K562 (cell line): ENCODE data around the gene F8A1. TPM values are rescaled to one million over a fixed set of nuclear protein-coding genes. Genes with fewer than 3 reads are reported as not detected.
"Not testable (repeated sequence)": the region's sequence is repeated elsewhere in the genome, so short reads cannot be mapped to it uniquely, and the experiment has no call there.

Experiments used
- ATAC-seq: fragments of 200-7000 bp; cut with Tn5 transposase; 3 replicates; pipeline ENCODE4 v1.9.1; 2020; ENCODE audit warnings: moderate library complexity
- BruUV-seq: library from RNA; stranded (reverse); fragments of 400-500 nt; replicated peaks from 2 replicates; lab custom pipeline; 2021; lab: Mats Ljungman, UMichigan
- CTCF ChIA-PET: fragments of 300-600 bp; formaldehyde crosslinking; extraction: SDS; loops from one replicate; lab custom pipeline; 2021; ENCODE audit warnings: low intra/inter-chr PET ratio; lab: Yijun Ruan, JAX
- POLR2A ChIA-PET: fragments of 300-600, 350-650 bp; sonication (Branson Sonifier 250); formaldehyde crosslinking; extraction: SDS; loops from one replicate; lab custom pipeline; 2021; ENCODE audit warnings: antibody characterized with exemption, inconsistent platforms; lab: Yijun Ruan, JAX
- DNase-seq, 4 experiments: peaks; one replicate each; pipeline versions ENCODE4 v3.0.0 to v3.0.0-alpha.2; 2011 to 2018; ENCODE audit warnings: low spot score in 3 of 4, mixed read lengths in 3 of 4; ENCODE audit errors: extremely low read depth in 1 of 4
- FAIRE-seq: peaks from 2 replicates; lab custom pipeline; 2011; peaks lifted over from hg19 to GRCh38; lab: Jason Lieb, UNC
- H2AFZ ChIP-seq: 2 replicates; pipeline ENCODE4 v1.6.0; 2011; ENCODE audit warnings: low read depth, low read length, control low read depth, inconsistent platforms
- H3K27ac ChIP-seq: fragments of 200-600 bp; 3 replicates; pipeline ENCODE4 v1.8.0; 2011; ENCODE audit warnings: low read depth, mild to moderate bottlenecking, control low read depth, inconsistent platforms, low read length, moderate library complexity, mixed read lengths; ENCODE audit errors: extremely low read depth
- H3K27me3 ChIP-seq, 2 experiments: fragments of 300-600 bp in 1 of 2; 2 replicates in 1 of 2; 3 replicates in 1 of 2; pipeline versions ENCODE4 v1.6.0 to v1.8.0; 2011; ENCODE audit warnings: inconsistent platforms in 2 of 2, low read length in 2 of 2, mild to moderate bottlenecking in 1 of 2, mixed read lengths in 1 of 2, moderate library complexity in 1 of 2; ENCODE audit not compliant: control insufficient read depth in 2 of 2, insufficient read depth in 2 of 2
- H3K36me3 ChIP-seq: fragments of 300-600 bp; 3 replicates; pipeline ENCODE4 v1.8.0; 2011; ENCODE audit warnings: mild to moderate bottlenecking, low read length, inconsistent platforms; ENCODE audit not compliant: control insufficient read depth, insufficient read depth
- H3K4me1 ChIP-seq, 2 experiments: fragments of 200-600 bp in 1 of 2; replicated peaks in 1 of 2; 2 replicates in 1 of 2; 3 replicates in 1 of 2; pipeline versions ENCODE4 v1.5.1 to v1.8.0; 2011; ENCODE audit warnings: inconsistent platforms in 2 of 2, low read length in 2 of 2, mild to moderate bottlenecking in 1 of 2, mixed read lengths in 1 of 2, moderate library complexity in 1 of 2; ENCODE audit not compliant: control insufficient read depth in 2 of 2, insufficient read depth in 2 of 2
- H3K4me2 ChIP-seq: 2 replicates; pipeline ENCODE4 v1.6.1; 2011; ENCODE audit warnings: low read length, control low read depth, inconsistent platforms, mixed read lengths; ENCODE audit not compliant: insufficient read depth
- H3K4me3 ChIP-seq: fragments of 200-600 bp; sonication (generic), shearing (Covaris generic); 2 replicates; pipeline ENCODE4 v1.5.1; 2016; ENCODE audit warnings: control low read depth, inconsistent platforms
- H3K79me2 ChIP-seq: fragments of 200-600 bp; 3 replicates; pipeline ENCODE4 v1.8.0; 2011; ENCODE audit warnings: low read length, inconsistent platforms; ENCODE audit not compliant: control insufficient read depth, insufficient read depth
- H3K9ac ChIP-seq, 2 experiments: 2 replicates each; pipeline versions ENCODE4 v1.6.0 to v1.6.1; 2011; ENCODE audit warnings: low read depth in 2 of 2, low read length in 2 of 2, control low read depth in 1 of 2, inconsistent platforms in 1 of 2, mild to moderate bottlenecking in 1 of 2, mixed read lengths in 1 of 2; ENCODE audit not compliant: insufficient read depth in 1 of 2
- H3K9me1 ChIP-seq: one replicate; pipeline ENCODE4 v1.6.0; 2011; ENCODE audit warnings: inconsistent platforms, mild to moderate bottlenecking, low read length, moderate library complexity; ENCODE audit not compliant: control insufficient read depth, insufficient read depth
- H3K9me3 ChIP-seq: replicated peaks from 2 replicates; pipeline ENCODE4 v1.5.1; 2011; ENCODE audit warnings: low read depth, low read length, inconsistent platforms; ENCODE audit not compliant: control insufficient read depth, insufficient read depth
- H4K20me1 ChIP-seq: replicated peaks from 2 replicates; pipeline ENCODE4 v1.6.1; 2011; ENCODE audit warnings: low read length, inconsistent platforms, mixed read lengths; ENCODE audit not compliant: control insufficient read depth, insufficient read depth
- ARID1B ChIP-seq: fragments of 450-650 bp; IDR thresholded peaks from 2 replicates; pipeline ENCODE4 v1.6.1; 2016; ENCODE audit warnings: antibody characterized with exemption, mild to moderate bottlenecking, inconsistent platforms
- CBFA2T2 ChIP-seq: fragments of 450-650 bp; conservative IDR thresholded peaks from 2 replicates; pipeline ENCODE4 v1.6.1; 2017; ENCODE audit warnings: mild to moderate bottlenecking
- CBFA2T3 ChIP-seq: fragments of 450-650 bp; IDR thresholded peaks from 2 replicates; pipeline ENCODE4 v1.6.1; 2017
- CTBP1 ChIP-seq: fragments of 450-650 bp; IDR thresholded peaks from 2 replicates; pipeline ENCODE4 v1.6.1; 2016; ENCODE audit warnings: borderline replicate concordance
- CXXC5 ChIP-seq: fragments of 250-450 bp; sonication (Bioruptor Pico); IDR thresholded peaks from 2 replicates; pipeline ENCODE4 v1.8.0; 2022; ENCODE audit warnings: inconsistent platforms, mild to moderate bottlenecking, moderate library complexity
- DPF2 ChIP-seq: fragments of 450-650 bp; IDR thresholded peaks from 2 replicates; pipeline ENCODE4 v1.6.1; 2016
- GATA2 ChIP-seq: sonication (generic); formaldehyde crosslinking; IDR thresholded peaks from 2 replicates; pipeline ENCODE4 v1.4.0; 2020; ENCODE audit warnings: mild to moderate bottlenecking, missing genetic modification reagents
- MTA2 ChIP-seq: fragments of 450-650 bp; IDR thresholded peaks from 2 replicates; pipeline ENCODE4 v1.6.1; 2016; ENCODE audit warnings: low read depth
- NCOR1 ChIP-seq: fragments of 450-650 bp; IDR thresholded peaks from 2 replicates; pipeline ENCODE4 v1.6.1; 2016; ENCODE audit warnings: mild to moderate bottlenecking, moderate library complexity
- NFIC ChIP-seq: fragments of 450-650 bp; IDR thresholded peaks from 2 replicates; pipeline ENCODE4 v1.6.1; 2017; ENCODE audit warnings: mild to moderate bottlenecking, inconsistent platforms
- SMAD4 ChIP-seq: fragments of 250-450 bp; sonication (Bioruptor Pico); conservative IDR thresholded peaks from 2 replicates; pipeline ENCODE4 v1.8.0; 2021; ENCODE audit warnings: inconsistent platforms, mild to moderate bottlenecking, moderate library complexity
- SMARCA4 ChIP-seq: fragments of 450-650 bp; IDR thresholded peaks from 2 replicates; pipeline ENCODE4 v1.6.1; 2016
- SMARCE1 ChIP-seq: fragments of 450-650 bp; IDR thresholded peaks from 2 replicates; pipeline ENCODE4 v1.7.1; 2016; ENCODE audit warnings: mild to moderate bottlenecking
- SOX6 ChIP-seq: fragments of 450-650 bp; IDR thresholded peaks from 2 replicates; pipeline ENCODE4 v1.6.1; 2014; ENCODE audit warnings: mild to moderate bottlenecking
- SPI1 ChIP-seq: IDR thresholded peaks from 2 replicates; pipeline ENCODE4 v1.6.1; 2011; ENCODE audit warnings: low read depth, low read length, control low read depth, borderline replicate concordance
- TAL1 ChIP-seq: fragments of 450-650 bp; IDR thresholded peaks from 2 replicates; pipeline ENCODE4 v1.6.1; 2016; ENCODE audit warnings: mild to moderate bottlenecking
- TCF3 ChIP-seq: sonication (generic); formaldehyde crosslinking; IDR thresholded peaks from 2 replicates; pipeline ENCODE4 v1.4.0; 2020; ENCODE audit warnings: mild to moderate bottlenecking, missing genetic modification reagents
- TEAD4 ChIP-seq, 2 experiments: sonication (generic) in 1 of 2; formaldehyde crosslinking in 1 of 2; IDR thresholded peaks; 2 replicates each; pipeline versions ENCODE4 v1.6.1 to v1.8.0; 2012 to 2022; ENCODE audit warnings: borderline replicate concordance in 1 of 2, inconsistent platforms in 1 of 2, low read length in 1 of 2, mild to moderate bottlenecking in 1 of 2, missing genetic modification reagents in 1 of 2
- TRIM24 ChIP-seq, 2 experiments: fragments of 450-650 bp; IDR thresholded peaks; 2 replicates each; pipeline ENCODE4 v1.6.1; 2016
- WGBS: fragments of 100-300 bp; shearing (Covaris generic); methylation state at CpG from one replicate; pipeline ENCODE4 v1.1.6; 2016; ENCODE audit warnings: low coverage, mixed read lengths; ENCODE audit not compliant: insufficient coverage; ENCODE audit errors: missing lambda C conversion rate; 5-methylcytosine and 5-hydroxymethylcytosine counted together
- in situ Hi-C: fragments of 300-500 bp; cut with MboI; formaldehyde crosslinking; loops from 4 replicates; pipeline ENCODE4 v1.15.0; 2018; ENCODE audit warnings: inconsistent platforms, mixed read lengths
- intact Hi-C: fragments of 100-400 bp; cut with micrococcal nuclease; formaldehyde crosslinking; loops from 2 replicates; pipeline ENCODE4 v1.14.2; 2022
- polyA plus RNA-seq, 8 experiments: library from polyadenylated mRNA; depleted of rRNA in 4 of 8; stranded (reverse) in 5 of 8; unstranded in 3 of 8; fragments of >200 nt; fragmentation: Nextera tagmentation in 2 of 8; fragmentation: Illumina TruSeq in 1 of 8; extraction: Ambion mirVana in 2 of 8; extraction: Trizol in 1 of 8; gene quantifications; 2 replicates each; pipeline versions ENCODE4 v1.2.1 to v1.2.3, GENCODE V29; 2011 to 2014; ENCODE audit warnings: inconsistent platforms in 1 of 8, missing spikeins in 1 of 8
- total RNA-seq, 7 experiments: library from RNA; depleted of rRNA in 6 of 7; stranded (reverse); fragments of >200 nt in 6 of 7; fragmentation: Illumina TruSeq in 2 of 7; extraction: Trizol in 2 of 7; gene quantifications; 2 replicates each; pipeline versions ENCODE4 v1.2.1 to v1.2.3, GENCODE V29; 2011 to 2021; ENCODE audit warnings: low replicate concordance in 1 of 7
- TF ChIP-seq, protein P1 (sequence below), 2 experiments: fragments of 450-650 bp; conservative IDR thresholded peaks; 2 replicates each; pipeline ENCODE4 v1.6.1; 2017; ENCODE audit warnings: mild to moderate bottlenecking in 2 of 2, moderate library complexity in 2 of 2
- TF ChIP-seq, protein P2 (sequence below): sonication (generic); formaldehyde crosslinking; IDR thresholded peaks from 2 replicates; pipeline ENCODE4 v1.9.0; 2022; ENCODE audit warnings: mild to moderate bottlenecking, missing genetic modification reagents

The F8A1 gene
- total and polyA plus RNA-seq, 9 of the 15 experiments (the other 6 are each of a cell fraction or from before 2014, with no cell fraction given) = 0.11 to 0.27 TPM; not detected in 7

DNA sequence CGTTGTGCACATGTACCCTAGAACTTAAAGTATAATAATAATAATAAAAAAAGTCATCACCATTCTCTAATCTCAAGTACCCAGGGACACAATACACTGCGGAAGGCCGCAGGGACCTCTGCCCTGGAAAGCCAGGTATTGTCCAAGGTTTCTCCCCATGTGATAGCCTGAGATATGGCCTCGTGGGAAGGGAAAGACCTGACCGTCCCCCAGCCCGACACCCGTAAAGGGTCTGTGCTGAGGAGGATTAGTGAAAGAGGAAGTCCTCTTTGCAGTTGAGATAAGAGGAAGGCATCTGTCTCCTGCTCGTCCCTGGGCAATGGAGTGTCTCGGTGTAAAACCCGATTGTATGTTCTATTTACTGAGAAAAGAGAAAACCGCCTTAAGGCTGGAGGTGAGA, 24.4 kb downstream of the F8A1 start:
- H3K27ac ChIP-seq; in situ Hi-C loops; H2AFZ ChIP-seq; H3K4me1 ChIP-seq; ATAC-seq; H3K4me2 ChIP-seq; H3K9ac ChIP-seq; BruUV-seq; intact Hi-C loops; CTCF ChIA-PET; FAIRE-seq; H3K79me2 ChIP-seq; TF ChIP-seq TEAD4 (CRISPR knock-in tag; IDR thresholded peaks at IDR 0.05; ENCODE audit: borderline replicate concordance): not testable (repeated sequence)
- TF ChIP-seq CBFA2T3 (peak; percentile 83), SMAD4 (CRISPR knock-in tag) (peak; percentile 78), MTA2 (peak; percentile 40; the same call in 1 of the 2 replicates), CXXC5 (peak; percentile 62), ARID1B (peak; percentile 76), TAL1 (peak; percentile 72), SOX6 (peak; percentile 73), TRIM24 (IDR thresholded peaks at IDR 0.05) (peak; percentile 81 to 83), DPF2 (0 out of 2 replicates have a peak, but pooled peaks have one; percentile 17), TEAD4 (IDR thresholded peaks at IDR 0.05; ENCODE audit: low read length) (peak; percentile 57; the same call in 1 of the 2 replicates), CTBP1 (peak; percentile 28; the same call in 1 of the 2 replicates), NFIC (0 out of 2 replicates have a peak, but pooled peaks have one; percentile 13), GATA2 (CRISPR knock-in tag) (peak; percentile 57; the same call in 1 of the 2 replicates), TCF3 (CRISPR knock-in tag) (peak; percentile 76), SMARCE1 (peak; percentile 41; the same call in 1 of the 2 replicates), SPI1 (0 out of 2 replicates have a peak, but pooled peaks have one; percentile 28), SMARCA4 (peak; percentile 48), CBFA2T2 (peak; percentile 78), NCOR1 (peak; percentile 65)
- TF ChIP-seq, protein P1, sequence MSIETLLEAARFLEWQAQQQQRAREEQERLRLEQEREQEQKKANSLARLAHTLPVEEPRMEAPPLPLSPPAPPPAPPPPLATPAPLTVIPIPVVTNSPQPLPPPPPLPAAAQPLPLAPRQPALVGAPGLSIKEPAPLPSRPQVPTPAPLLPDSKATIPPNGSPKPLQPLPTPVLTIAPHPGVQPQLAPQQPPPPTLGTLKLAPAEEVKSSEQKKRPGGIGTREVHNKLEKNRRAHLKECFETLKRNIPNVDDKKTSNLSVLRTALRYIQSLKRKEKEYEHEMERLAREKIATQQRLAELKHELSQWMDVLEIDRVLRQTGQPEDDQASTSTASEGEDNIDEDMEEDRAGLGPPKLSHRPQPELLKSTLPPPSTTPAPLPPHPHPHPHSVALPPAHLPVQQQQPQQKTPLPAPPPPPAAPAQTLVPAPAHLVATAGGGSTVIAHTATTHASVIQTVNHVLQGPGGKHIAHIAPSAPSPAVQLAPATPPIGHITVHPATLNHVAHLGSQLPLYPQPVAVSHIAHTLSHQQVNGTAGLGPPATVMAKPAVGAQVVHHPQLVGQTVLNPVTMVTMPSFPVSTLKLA (conservative IDR thresholded peaks at IDR 0.05) = peak; percentile 18 to 30; a peak in 1 of 4 replicates
- TF ChIP-seq, protein P2, sequence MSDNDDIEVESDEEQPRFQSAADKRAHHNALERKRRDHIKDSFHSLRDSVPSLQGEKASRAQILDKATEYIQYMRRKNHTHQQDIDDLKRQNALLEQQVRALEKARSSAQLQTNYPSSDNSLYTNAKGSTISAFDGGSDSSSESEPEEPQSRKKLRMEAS (CRISPR knock-in tag) = peak; percentile 80
- TF ChIP-seq, all 486 proteins: peak for 21; not testable (repeated sequence) for 465
- DNase-seq = peak in 1 of 4 experiments; percentile 25
- H3K27me3 ChIP-seq, H3K36me3 ChIP-seq, H3K9me3 ChIP-seq, POLR2A ChIA-PET, H3K4me3 ChIP-seq, H3K9me1 ChIP-seq, H4K20me1 ChIP-seq: not testable (repeated sequence)
- WGBS = 7% methylated on average over 7 of the region's 11 CpGs
